MM.1S (cell line): ENCODE data around the gene CALML5.

Experiments
- DNase-seq: peaks from one replicate; pipeline ENCODE4 v3.0.0-alpha.2; 2015
- H2AFZ ChIP-seq: fragments of 300-600 bp; sonication (generic); 2 replicates; pipeline ENCODE4 v1.6.0; 2016; ENCODE audit warnings: antibody characterized with exemption, low read length
- H3F3A ChIP-seq: fragments of 300-600 bp; sonication (generic); 2 replicates; pipeline ENCODE4 v1.6.1; 2016; ENCODE audit warnings: mild to moderate bottlenecking, antibody characterized with exemption, low read length, moderate library complexity, mixed read lengths; ENCODE audit not compliant: insufficient read depth
- H3K27ac ChIP-seq: fragments of 300-600 bp; sonication (generic); 2 replicates; pipeline ENCODE4 v1.5.1; 2016; ENCODE audit warnings: mild to moderate bottlenecking, low read length
- H3K27me3 ChIP-seq: fragments of 300-600 bp; sonication (generic); replicated peaks from 2 replicates; pipeline ENCODE4 v1.6.0; 2016; ENCODE audit warnings: low read length; ENCODE audit not compliant: insufficient read depth
- H3K36me3 ChIP-seq: fragments of 300-600 bp; sonication (generic); replicated peaks from 2 replicates; pipeline ENCODE4 v1.6.1; 2016; ENCODE audit warnings: mild to moderate bottlenecking, low read length, mixed read lengths; ENCODE audit not compliant: insufficient read depth
- H3K4me1 ChIP-seq: fragments of 300-600 bp; sonication (generic); 2 replicates; pipeline ENCODE4 v1.6.1; 2016; ENCODE audit warnings: low read length, mixed read lengths
- H3K4me2 ChIP-seq: fragments of 300-600 bp; sonication (generic); 2 replicates; pipeline ENCODE4 v1.6.0; 2016; ENCODE audit warnings: low read depth, low read length
- H3K4me3 ChIP-seq: fragments of 300-600 bp; sonication (generic); 2 replicates; pipeline ENCODE4 v1.5.1; 2016; ENCODE audit warnings: low read length, mixed read lengths
- H3K79me2 ChIP-seq: fragments of 300-600 bp; sonication (generic); 2 replicates; pipeline ENCODE4 v1.6.1; 2016; ENCODE audit warnings: mixed run types, low read length, mixed read lengths
- H3K9ac ChIP-seq: fragments of 300-600 bp; sonication (generic); 2 replicates; pipeline ENCODE4 v1.6.1; 2016; ENCODE audit warnings: low read length, mixed read lengths
- H3K9me2 ChIP-seq: fragments of 300-600 bp; sonication (generic); replicated peaks from 2 replicates; pipeline ENCODE4 v1.6.1; 2016; ENCODE audit warnings: mild to moderate bottlenecking, low read length, mixed read lengths; ENCODE audit not compliant: insufficient read depth
- H3K9me3 ChIP-seq: fragments of 300-600 bp; sonication (generic); replicated peaks from 2 replicates; pipeline ENCODE4 v1.6.1; 2016; ENCODE audit warnings: mild to moderate bottlenecking, low read length, mixed read lengths; ENCODE audit not compliant: insufficient read depth
- H4K20me1 ChIP-seq: fragments of 300-600 bp; sonication (generic); 2 replicates; pipeline ENCODE4 v1.6.1; 2016; ENCODE audit warnings: mild to moderate bottlenecking, low read length, moderate library complexity, mixed read lengths; ENCODE audit not compliant: insufficient read depth
- EZH2 ChIP-seq: fragments of 300-600 bp; sonication (generic); optimal IDR thresholded peaks from 2 replicates; pipeline ENCODE3; 2017; ENCODE audit warnings: low read depth, mild to moderate bottlenecking, antibody characterized with exemption, low read length, mixed read lengths
- EZH2phosphoT487 ChIP-seq: fragments of 300-600 bp; sonication (generic); IDR thresholded peaks from 2 replicates; pipeline ENCODE4 v1.6.1; 2018; ENCODE audit warnings: antibody characterized with exemption, low read length
- TF ChIP-seq, protein P1 (sequence below): fragments of 300-600 bp; sonication (generic); IDR thresholded peaks from 2 replicates; pipeline ENCODE4 v1.5.1; 2016; ENCODE audit warnings: antibody characterized with exemption, low read length, mixed read lengths

CALML5 gene

DNA sequence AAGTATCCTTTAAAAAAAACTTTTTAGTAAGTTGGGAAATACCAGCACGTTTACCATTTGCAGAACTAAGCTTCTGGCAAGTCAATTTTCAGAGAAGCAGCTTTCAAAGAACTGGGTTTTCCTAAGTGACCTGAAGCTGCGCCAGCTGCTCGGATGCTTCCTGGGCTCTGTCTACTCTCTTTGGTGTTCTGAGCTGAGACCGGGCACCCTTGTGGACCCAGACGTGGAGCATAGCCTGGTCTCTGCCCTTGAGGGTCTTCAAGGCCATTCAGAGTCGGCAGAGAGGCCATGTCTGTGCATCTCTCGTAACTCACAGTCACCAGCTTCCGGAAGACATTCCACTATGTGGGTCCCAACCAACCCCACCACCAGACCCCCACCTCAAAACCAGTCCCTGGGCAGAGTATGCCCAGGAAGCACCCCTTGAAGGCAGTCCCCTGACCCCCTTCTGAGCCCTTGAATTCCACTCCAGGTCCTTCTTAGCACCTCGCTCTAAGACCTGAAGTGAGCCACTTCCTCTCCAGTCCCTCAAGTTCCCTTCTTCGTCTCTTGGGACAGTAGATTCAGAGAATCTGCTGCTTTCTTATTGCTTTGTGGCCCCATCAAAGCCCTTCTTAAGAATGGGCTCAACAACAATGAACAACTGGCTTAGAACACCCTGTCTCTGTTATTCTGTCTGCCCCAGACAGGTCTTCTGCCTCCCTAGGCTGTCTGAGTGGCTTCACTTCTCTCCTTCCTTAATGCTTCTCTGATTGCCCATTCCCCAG is 8.5 kb downstream of the CALML5 start:
- Histone ChIP-seq H3K4me3 (no peak overlapping the region), H3K27ac (no peak overlapping the region), H3K9ac (no peak overlapping the region), H3K4me1 (no peaks in the 10 kb centered on the region), H3K9me3 (no peaks in the 10 kb centered on the region), H3K79me2 (no peaks in the 10 kb centered on the region), H3F3A (no peaks in the 10 kb centered on the region), H3K9me2 (no peaks in the 10 kb centered on the region), H3K27me3 (no peaks in the 10 kb centered on the region), H3K36me3 (no peaks in the 10 kb centered on the region), H2AFZ (no peak overlapping the region), H4K20me1 (no peaks in the 10 kb centered on the region), H3K4me2 (no peak overlapping the region)
- no peak for DNase-seq
- no peak for TF ChIP-seq EZH2
- TF ChIP-seq, protein P1, sequence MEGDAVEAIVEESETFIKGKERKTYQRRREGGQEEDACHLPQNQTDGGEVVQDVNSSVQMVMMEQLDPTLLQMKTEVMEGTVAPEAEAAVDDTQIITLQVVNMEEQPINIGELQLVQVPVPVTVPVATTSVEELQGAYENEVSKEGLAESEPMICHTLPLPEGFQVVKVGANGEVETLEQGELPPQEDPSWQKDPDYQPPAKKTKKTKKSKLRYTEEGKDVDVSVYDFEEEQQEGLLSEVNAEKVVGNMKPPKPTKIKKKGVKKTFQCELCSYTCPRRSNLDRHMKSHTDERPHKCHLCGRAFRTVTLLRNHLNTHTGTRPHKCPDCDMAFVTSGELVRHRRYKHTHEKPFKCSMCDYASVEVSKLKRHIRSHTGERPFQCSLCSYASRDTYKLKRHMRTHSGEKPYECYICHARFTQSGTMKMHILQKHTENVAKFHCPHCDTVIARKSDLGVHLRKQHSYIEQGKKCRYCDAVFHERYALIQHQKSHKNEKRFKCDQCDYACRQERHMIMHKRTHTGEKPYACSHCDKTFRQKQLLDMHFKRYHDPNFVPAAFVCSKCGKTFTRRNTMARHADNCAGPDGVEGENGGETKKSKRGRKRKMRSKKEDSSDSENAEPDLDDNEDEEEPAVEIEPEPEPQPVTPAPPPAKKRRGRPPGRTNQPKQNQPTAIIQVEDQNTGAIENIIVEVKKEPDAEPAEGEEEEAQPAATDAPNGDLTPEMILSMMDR = no peak
- TF ChIP-seq EZH2phosphoT487 = no peak

DNA sequence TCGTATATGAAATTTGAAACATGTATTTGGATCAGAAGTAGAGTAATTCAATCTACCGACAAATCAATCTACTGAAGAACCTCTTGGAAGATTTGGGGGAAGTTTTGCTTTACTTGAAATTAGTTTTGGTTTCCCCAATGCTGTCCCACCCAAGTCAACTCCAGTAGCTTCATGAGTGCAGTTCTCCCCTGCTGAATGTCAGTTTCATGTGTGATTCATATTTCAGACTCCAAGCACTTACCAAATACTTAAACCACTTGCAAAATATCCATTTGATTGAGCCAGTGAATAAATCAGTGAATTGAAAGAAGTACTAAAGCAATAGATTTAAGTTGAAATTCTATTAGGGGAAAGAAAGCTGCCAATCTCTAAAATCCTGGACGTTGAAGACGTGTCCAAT is 9.3 kb downstream of the CALML5 start:
- no peak for DNase-seq
- H3K27ac ChIP-seq = no peak overlapping the region
- TF ChIP-seq EZH2 (no peak), EZH2phosphoT487 (no peak)
- TF ChIP-seq, protein P1 = no peak

DNA sequence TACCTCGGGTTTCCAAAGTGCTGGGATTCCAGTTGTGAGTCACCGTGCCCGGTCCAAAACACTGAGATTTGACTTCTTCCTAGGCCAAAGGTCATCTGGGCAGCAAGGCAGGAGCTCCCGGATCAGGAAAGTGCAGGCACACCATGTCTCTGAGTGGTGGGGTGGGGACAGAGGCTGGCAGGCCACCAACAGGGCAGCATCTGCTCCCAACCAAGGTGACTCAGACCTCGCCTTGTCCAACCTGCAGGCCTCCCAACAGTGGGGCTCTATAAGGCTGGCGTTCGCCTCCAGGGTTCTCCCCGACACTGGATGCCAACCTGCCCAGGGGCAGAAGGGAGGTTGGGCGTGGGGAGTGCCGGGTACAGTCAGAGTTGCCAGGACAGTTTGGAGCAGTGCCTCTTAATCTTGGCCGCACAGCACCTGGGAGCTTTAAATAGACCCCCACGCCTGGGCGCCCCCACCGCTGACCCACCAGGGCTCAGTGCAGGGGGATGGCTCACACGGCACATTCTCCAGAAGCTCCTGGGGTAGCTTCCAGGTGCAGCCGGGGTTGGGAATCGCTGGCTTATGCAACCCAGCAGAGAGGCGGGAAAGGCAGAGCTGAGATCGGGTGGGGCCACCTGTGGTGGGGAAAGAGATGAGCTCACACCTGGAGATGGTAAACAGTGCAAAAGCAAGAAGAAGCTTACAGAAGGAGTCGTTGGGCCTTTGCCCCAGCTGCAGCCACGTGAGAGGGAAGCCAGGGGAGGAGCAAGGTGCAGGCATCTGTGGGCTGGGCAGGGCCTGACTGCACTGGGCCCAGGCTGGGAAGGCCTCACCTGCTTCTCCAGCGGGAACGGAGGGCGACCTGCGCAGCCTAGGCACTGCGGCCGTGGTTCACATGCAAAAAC is 10.9 kb downstream of the CALML5 start:
- Histone ChIP-seq H3K9ac (no peak overlapping the region), H3K4me1 (no peaks in the 10 kb centered on the region), H3K9me3 (no peaks in the 10 kb centered on the region), H2AFZ (no peak overlapping the region), H3K4me2 (no peak overlapping the region), H3K79me2 (no peaks in the 10 kb centered on the region), H3K27ac (no peak overlapping the region), H4K20me1 (no peaks in the 10 kb centered on the region), H3K27me3 (no peaks in the 10 kb centered on the region), H3K9me2 (no peaks in the 10 kb centered on the region), H3K36me3 (no peaks in the 10 kb centered on the region), H3K4me3 (no peak overlapping the region), H3F3A (no peaks in the 10 kb centered on the region)
- DNase-seq = no peak
- TF ChIP-seq, protein P1 = no peak
- TF ChIP-seq EZH2phosphoT487 (no peak), EZH2 (no peak)

More for the DNA sequence above, 9.3 kb downstream of the CALML5 start:
- Histone ChIP-seq H3K36me3 (no peaks in the 10 kb centered on the region), H3K9me2 (no peaks in the 10 kb centered on the region), H3K9me3 (no peaks in the 10 kb centered on the region), H3K4me3 (no peak overlapping the region), H2AFZ (no peak overlapping the region), H4K20me1 (no peaks in the 10 kb centered on the region), H3K79me2 (no peaks in the 10 kb centered on the region), H3K4me1 (no peaks in the 10 kb centered on the region), H3K4me2 (no peak overlapping the region), H3K27me3 (no peaks in the 10 kb centered on the region), H3K9ac (no peak overlapping the region), H3F3A (no peaks in the 10 kb centered on the region)
